Measurements from ENCODE around the gene DUOX1. TPM values are rescaled to one million over a fixed set of nuclear protein-coding genes. Genes with fewer than 3 reads are reported as not detected.

The DUOX1 gene
- total RNA-seq, 6 experiments from 2014 or later = 0.06 to 1.4 (median 0.19) TPM; not detected in 3

GRCh38 chr15:45174577-45174976 lies 44.8 kb downstream of the DUOX1 start:
- DNase-seq (no peak), ATAC-seq (no peak)
- Histone ChIP-seq H3K4me3 (no peak overlapping the region), H3K9me3 (no peaks in the 10 kb centered on the region), H3K27me3 (no peaks in the 10 kb centered on the region), H3K4me1 (no peaks in the 10 kb centered on the region), H3K36me3 (peaks cover 0 to 7% (median 0%) of the 10 kb centered on the region in 4 donors), H3K27ac (no peak overlapping the region)
- intact Hi-C loops (cut with DNase I) = no loop called here
- TF ChIP-seq CTCF (IDR thresholded peaks at IDR 0.05) = no peak
- TF ChIP-seq POLR2A (IDR thresholded peaks at IDR 0.05) = no peak
- 95% methylated on average over 2 of the region's 2 CpGs for WGBS (ENCODE audit: insufficient coverage, low coverage, low lambda C conversion rate, missing lambda C conversion rate)

- H3K9me3 ChIP-seq = no peaks in the 10 kb centered on the region
- peaks cover 0 to 4% (median 0%) of the 10 kb centered on the region in 4 donors for H3K4me1 ChIP-seq
- WGBS (ENCODE audit: insufficient coverage, low coverage, low lambda C conversion rate, missing lambda C conversion rate) = 76% methylated on average over 3 of the region's 3 CpGs
- ATAC-seq (no peak), DNase-seq (no peak)
- no peak overlapping the region for H3K4me3 ChIP-seq
- intact Hi-C loops (cut with DNase I) = no loop called here
- peaks cover 0 to 7% (median 0%) of the 10 kb centered on the region in 4 donors for H3K36me3 ChIP-seq
- H3K27ac ChIP-seq = no peak overlapping the region
- no peak for TF ChIP-seq POLR2A (IDR thresholded peaks at IDR 0.05)
- no peak for TF ChIP-seq CTCF (IDR thresholded peaks at IDR 0.05)
- H3K27me3 ChIP-seq = no peaks in the 10 kb centered on the region
These were observed 47.5 kb downstream of the DUOX1 start for GRCh38 chr15:45177285-45177684.

GRCh38 chr15:45179221-45179985 lies 49.6 kb downstream of the DUOX1 start:
- Histone ChIP-seq H3K4me1 (peaks cover 0 to 14% (median 0%) of the 10 kb centered on the region in 4 donors), H3K9me3 (no peaks in the 10 kb centered on the region), H3K36me3 (peaks cover 0 to 7% (median 0%) of the 10 kb centered on the region in 4 donors), H3K27me3 (no peaks in the 10 kb centered on the region), H3K27ac (no peak overlapping the region), H3K4me3 (no peak overlapping the region)
- ATAC-seq (peak; percentile 56 to 71 (median 64)), DNase-seq (peak in 1 of 3 donors; percentile 69)
- TF ChIP-seq CTCF (IDR thresholded peaks at IDR 0.05) = peak; percentile 44 to 58 (median 52)
- TF ChIP-seq POLR2A (IDR thresholded peaks at IDR 0.05) = no peak
- 92% methylated on average over 4 of the region's 13 CpGs for WGBS (ENCODE audit: insufficient coverage, low coverage, low lambda C conversion rate, missing lambda C conversion rate)
- intact Hi-C loops (cut with DNase I) = no loop called here

GRCh38 chr15:45180201-45180600 lies 50.4 kb downstream of the DUOX1 start:
- DNase-seq = no peak
- Histone ChIP-seq H3K9me3 (no peaks in the 10 kb centered on the region), H3K36me3 (peaks cover 0 to under 1% (median 0%) of the 10 kb centered on the region in 4 donors), H3K4me3 (no peak overlapping the region), H3K27ac (no peak overlapping the region), H3K27me3 (no peaks in the 10 kb centered on the region), H3K4me1 (peaks cover 0 to 20% (median 0%) of the 10 kb centered on the region in 4 donors)
- ATAC-seq = no peak
- TF ChIP-seq CTCF (IDR thresholded peaks at IDR 0.05) = no peak
- no peak for TF ChIP-seq POLR2A (IDR thresholded peaks at IDR 0.05)
- intact Hi-C loops (cut with DNase I) = no loop called here
- 77% methylated on average over 5 of the region's 7 CpGs for WGBS (ENCODE audit: insufficient coverage, low coverage, low lambda C conversion rate, missing lambda C conversion rate)
